CD4-positive, alpha-beta T cell treated with Interleukin-2 at 100 ng/mL for 4 hours (primary cell): ENCODE results near the gene ITGB6.

ENCODE experiments used
- DNase-seq: peaks from one replicate; pipeline ENCODE4 v3.0.0-alpha.2; 2020; ENCODE audit warnings: low spot score

ITGB6 gene

GRCh38 chr2:160087854-160088745, 112.0 kb downstream of the ITGB6 start:
- DNase-seq, result no peak

DNA sequence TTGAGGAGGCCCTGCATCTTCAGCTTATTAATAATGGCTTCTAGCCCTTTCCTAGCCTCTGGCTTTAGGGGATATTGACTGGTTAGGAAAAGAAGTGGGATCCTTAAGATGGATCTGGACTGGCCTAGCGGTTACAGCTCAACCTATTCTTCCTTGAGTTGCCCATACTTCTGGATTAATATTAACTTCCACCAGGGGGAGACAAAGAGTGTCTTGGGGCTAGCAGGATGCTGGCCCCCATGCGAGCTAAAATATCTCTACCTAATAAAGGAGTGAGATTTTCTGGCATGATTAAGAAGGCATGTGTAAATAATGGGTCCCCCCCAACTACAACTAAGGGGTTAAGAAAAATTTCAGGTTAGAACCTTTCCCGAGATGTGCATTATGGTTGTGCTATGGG, 114.4 kb downstream of the ITGB6 start:
- DNase-seq, result no peak

- no peak for DNase-seq
Observed at GRCh38 chr2:160077912-160078810, 121.9 kb downstream of the ITGB6 start.

DNA sequence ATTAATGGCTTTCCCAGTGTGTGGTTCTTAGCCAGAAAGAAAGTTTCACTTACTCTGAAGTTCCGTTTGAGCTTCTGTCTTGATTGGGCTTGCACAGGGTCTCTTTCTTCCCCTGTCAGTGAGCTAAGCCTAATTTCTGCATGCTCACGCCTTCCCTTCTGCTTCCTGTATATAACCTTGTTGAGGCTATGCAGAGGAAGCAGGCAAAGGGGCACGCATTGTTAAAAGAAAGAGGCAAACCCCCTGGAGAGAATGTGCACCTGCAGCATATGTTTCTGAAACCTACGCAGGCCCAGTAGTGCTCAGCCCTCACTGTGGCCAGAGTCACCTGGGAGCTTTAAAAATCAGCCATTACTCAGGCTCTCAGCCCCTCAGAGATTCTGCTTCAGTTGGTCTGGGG, 123.2 kb downstream of the ITGB6 start:
- DNase-seq, result no peak

DNA sequence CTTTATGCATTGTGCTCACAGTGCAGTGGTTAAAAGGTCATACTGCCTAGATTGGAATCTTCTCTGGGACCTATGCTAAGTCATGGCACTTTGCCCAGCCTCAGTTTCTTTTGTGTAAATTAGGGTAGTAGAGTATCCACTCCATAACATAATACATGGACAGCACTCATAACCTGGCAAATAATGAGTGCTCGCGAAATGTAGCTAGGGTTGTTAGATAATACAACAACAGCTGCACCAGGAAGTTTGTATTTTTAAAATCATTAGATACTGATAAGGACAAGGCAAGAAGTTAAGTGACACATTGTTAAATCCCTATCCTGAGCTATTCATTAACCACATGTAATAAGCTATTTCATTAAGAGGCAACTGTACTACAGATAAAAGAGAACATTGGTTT, 123.8 kb downstream of the ITGB6 start:
- DNase-seq, result no peak

GRCh38 chr2:160075171-160075570, 124.9 kb downstream of the ITGB6 start:
- DNase-seq, result no peak

GRCh38 chr2:160073284-160073888, 126.7 kb downstream of the ITGB6 start:
- DNase-seq, result no peak

GRCh38 chr2:160068906-160069305, 131.2 kb downstream of the ITGB6 start:
- DNase-seq, result no peak

DNA sequence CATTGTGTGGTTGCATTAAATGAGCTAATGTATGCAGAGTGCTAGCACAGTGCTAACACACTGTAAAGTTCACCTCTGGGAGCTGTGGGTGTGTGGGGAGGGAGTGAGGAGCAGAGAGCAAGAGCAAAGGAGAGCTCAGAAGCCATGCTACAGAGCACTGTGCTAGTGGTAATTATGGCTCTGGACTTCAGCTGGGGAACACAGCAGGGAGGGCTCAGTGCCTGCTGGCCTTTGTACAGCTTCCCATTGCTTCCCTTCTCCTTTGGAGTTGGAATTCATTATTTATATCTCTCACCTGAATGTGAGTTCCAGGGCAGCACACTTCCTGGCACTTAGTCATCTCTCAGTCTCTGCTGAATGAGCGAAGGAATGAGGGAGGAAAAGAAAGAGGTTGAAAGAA, 135.2 kb downstream of the ITGB6 start:
- DNase-seq, result no peak

DNA sequence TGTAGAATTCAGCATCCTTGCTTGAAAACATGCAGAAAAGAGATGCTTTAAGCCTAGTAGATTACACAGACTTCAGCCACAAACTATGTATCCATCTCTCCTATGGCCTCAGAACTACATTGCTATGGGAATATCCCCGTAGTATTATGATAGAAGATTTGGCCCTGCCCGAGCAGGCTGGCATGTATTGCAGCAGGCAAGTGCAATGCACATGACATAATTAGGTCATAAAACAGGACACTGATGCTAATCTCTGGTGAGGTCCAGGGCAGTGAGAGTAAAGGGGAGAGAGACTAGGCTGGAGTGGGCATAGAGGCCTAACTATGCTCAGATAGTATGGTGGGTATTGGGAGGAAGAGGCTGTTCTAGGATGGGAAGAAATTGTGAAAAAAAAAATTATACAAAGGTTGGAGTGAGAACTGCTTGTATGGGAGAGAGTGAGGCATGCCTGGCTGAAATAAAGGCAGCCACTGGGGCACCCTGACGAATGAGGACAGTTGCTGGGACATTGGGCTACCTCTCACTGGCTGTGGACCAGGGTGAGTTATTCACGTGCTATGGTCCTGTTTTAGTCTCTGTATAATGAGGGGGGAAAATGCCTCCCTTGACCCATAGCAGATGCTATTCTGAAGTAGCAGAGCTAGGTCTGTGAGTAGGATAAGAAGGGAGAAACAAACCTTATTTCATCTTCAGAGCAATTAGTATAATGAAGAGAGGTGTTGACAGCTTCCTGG, 136.0 kb downstream of the ITGB6 start:
- no peak for DNase-seq

GRCh38 chr2:160063271-160063670, 136.8 kb downstream of the ITGB6 start:
- no peak for DNase-seq

- DNase-seq, result no peak
Observed at GRCh38 chr2:160062292-160063005, 137.6 kb downstream of the ITGB6 start, which contains the start of gene PLA2R1. Gene PLA2R1, minus strand, starts transcription at chr2:160062615. Its CDS starts 212 bp downstream, at chr2:160062403.

- DNase-seq, result no peak
Observed at GRCh38 chr2:160061944-160062291, 138.2 kb downstream of the ITGB6 start.

GRCh38 chr2:160061533-160061932, 138.5 kb downstream of the ITGB6 start:
- no peak for DNase-seq

GRCh38 chr2:160060297-160060696, 139.8 kb downstream of the ITGB6 start:
- DNase-seq, result no peak

DNA sequence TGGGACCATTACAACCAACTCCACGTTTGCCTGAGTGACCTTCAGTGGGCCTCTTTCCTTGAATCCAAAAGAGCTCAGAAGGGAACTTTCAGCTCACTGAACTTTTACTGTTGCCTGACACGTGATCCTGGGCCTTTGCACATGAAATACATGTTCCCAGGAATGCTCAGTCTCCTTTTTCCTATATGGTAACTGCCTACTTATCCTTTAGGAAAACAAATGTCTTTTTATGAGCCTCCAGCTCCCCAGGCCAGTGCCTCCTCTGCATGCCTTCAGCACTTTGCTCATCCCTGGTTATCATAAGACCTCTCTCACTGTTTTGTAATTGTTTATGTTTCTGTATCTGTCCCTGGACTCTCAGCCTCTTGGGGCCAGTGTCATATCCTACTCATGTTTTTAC, 142.7 kb downstream of the ITGB6 start:
- DNase-seq, result no peak

- DNase-seq, result no peak
Observed at GRCh38 chr2:160055726-160056108, 144.4 kb downstream of the ITGB6 start.

DNA sequence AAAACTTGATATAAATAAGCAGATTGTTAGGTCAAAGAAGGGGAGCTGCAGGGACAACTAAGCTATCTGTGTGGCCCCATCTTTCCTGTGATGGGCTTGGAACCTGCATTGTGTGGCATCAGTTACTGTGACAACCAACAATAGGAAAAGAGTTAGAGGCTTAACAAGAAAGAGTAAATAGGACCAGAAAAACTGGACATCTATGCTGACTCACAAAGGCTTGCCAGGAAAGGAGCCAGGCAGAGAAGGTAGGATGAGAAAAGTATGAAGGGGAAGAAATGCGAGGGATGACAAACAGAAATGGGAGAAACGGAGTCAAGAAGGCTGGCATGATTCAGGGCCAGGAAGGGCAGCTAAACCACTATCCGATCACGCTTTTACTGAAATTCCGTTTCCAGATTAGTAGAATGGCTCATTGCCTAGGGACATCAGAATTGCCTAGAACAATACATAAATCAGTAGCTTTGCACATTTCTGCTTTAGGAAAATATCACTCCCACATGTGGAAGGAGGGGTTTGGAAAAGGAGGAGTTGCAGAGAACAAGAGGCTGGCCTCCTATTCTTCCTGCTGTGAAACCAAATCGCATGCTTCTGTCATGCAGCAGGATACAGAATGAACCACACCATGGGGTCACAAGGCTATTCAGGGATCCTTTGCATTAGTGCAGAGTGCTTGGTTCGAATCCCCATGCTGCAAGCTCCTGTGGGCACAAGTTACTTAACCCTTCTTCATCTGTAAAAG, 144.9 kb downstream of the ITGB6 start:
- DNase-seq, result no peak

GRCh38 chr2:160053946-160054345, 146.1 kb downstream of the ITGB6 start:
- no peak for DNase-seq

- no peak for DNase-seq
Observed at GRCh38 chr2:160052531-160052930, 147.5 kb downstream of the ITGB6 start.
